Nephron (organoid): ENCODE results near the gene UBTF.

Experiments used
- H3K27ac Mint-ChIP-seq, 3 experiments: 2 replicates each; pipeline ENCODE4 v1.8.0; 2020; ENCODE audit warnings: mixed read lengths in 3 of 3, mild to moderate bottlenecking in 2 of 3, moderate library complexity in 1 of 3
- H3K27me3 Mint-ChIP-seq: 2 replicates; pipeline ENCODE4 v1.8.0; 2021; ENCODE audit warnings: low read depth, mild to moderate bottlenecking, moderate library complexity, mixed read lengths
- H3K36me3 Mint-ChIP-seq: 2 replicates; pipeline ENCODE4 v1.8.0; 2020; ENCODE audit warnings: low read depth, mixed read lengths
- H3K4me1 Mint-ChIP-seq: 2 replicates; pipeline ENCODE4 v1.8.0; 2020; ENCODE audit warnings: mixed read lengths
- H3K4me3 Mint-ChIP-seq, 3 experiments: 2 replicates each; pipeline ENCODE4 v1.8.0; 2020; ENCODE audit warnings: mild to moderate bottlenecking in 3 of 3, mixed read lengths in 3 of 3, moderate library complexity in 2 of 3
- H3K9me3 Mint-ChIP-seq: 2 replicates; pipeline ENCODE4 v1.8.0; 2020; ENCODE audit warnings: mixed read lengths
- TF ChIP-seq, protein P1 (sequence below), 3 experiments: fragments of 200-600 bp; sonication (generic); IDR thresholded peaks; one replicate each; pipeline ENCODE4 v1.5.0; 2021; ENCODE audit warnings: antibody characterized with exemption in 3 of 3; ENCODE audit not compliant: unreplicated experiment in 3 of 3

UBTF gene

GRCh38 chr17:44199553-44200477 is 19.7 kb downstream of the UBTF start, which contains the start of gene ATXN7L3:
Gene ATXN7L3, minus strand, starts transcription at chr17:44199884. Its CDS starts 1,814 bp downstream, at chr17:44198070.
- peaks cover 30% of the 10 kb centered on the region for H3K36me3 Mint-ChIP-seq
- no peaks in the 10 kb centered on the region for H3K27me3 Mint-ChIP-seq
- H3K9me3 Mint-ChIP-seq, result no peaks in the 10 kb centered on the region
- H3K27ac Mint-ChIP-seq, result peak within 1 kb of the TSS; percentile 93 to 99 (median 98)
- TF ChIP-seq, protein P1, sequence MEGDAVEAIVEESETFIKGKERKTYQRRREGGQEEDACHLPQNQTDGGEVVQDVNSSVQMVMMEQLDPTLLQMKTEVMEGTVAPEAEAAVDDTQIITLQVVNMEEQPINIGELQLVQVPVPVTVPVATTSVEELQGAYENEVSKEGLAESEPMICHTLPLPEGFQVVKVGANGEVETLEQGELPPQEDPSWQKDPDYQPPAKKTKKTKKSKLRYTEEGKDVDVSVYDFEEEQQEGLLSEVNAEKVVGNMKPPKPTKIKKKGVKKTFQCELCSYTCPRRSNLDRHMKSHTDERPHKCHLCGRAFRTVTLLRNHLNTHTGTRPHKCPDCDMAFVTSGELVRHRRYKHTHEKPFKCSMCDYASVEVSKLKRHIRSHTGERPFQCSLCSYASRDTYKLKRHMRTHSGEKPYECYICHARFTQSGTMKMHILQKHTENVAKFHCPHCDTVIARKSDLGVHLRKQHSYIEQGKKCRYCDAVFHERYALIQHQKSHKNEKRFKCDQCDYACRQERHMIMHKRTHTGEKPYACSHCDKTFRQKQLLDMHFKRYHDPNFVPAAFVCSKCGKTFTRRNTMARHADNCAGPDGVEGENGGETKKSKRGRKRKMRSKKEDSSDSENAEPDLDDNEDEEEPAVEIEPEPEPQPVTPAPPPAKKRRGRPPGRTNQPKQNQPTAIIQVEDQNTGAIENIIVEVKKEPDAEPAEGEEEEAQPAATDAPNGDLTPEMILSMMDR (IDR thresholded peaks at IDR 0.05; ENCODE audit: unreplicated experiment in 3 of 3), result no peak
- peaks cover 38% of the 10 kb centered on the region for H3K4me1 Mint-ChIP-seq
- H3K4me3 Mint-ChIP-seq, result peak within 1 kb of the TSS; percentile 93 to 95 (median 94)

GRCh38 chr17:44198721-44199552 is 20.5 kb downstream of the UBTF start:
- H3K4me1 Mint-ChIP-seq, result peaks cover 35% of the 10 kb centered on the region
- TF ChIP-seq, protein P1 (IDR thresholded peaks at IDR 0.05; ENCODE audit: unreplicated experiment in 3 of 3), result no peak
- no peaks in the 10 kb centered on the region for H3K9me3 Mint-ChIP-seq
- peaks cover 36% of the 10 kb centered on the region for H3K36me3 Mint-ChIP-seq
- no peaks in the 10 kb centered on the region for H3K27me3 Mint-ChIP-seq
- H3K4me3 Mint-ChIP-seq, result peak overlapping the region; percentile 84 to 91 (median 89)
- H3K27ac Mint-ChIP-seq, result peak overlapping the region; percentile 93 to 98 (median 97)

DNA sequence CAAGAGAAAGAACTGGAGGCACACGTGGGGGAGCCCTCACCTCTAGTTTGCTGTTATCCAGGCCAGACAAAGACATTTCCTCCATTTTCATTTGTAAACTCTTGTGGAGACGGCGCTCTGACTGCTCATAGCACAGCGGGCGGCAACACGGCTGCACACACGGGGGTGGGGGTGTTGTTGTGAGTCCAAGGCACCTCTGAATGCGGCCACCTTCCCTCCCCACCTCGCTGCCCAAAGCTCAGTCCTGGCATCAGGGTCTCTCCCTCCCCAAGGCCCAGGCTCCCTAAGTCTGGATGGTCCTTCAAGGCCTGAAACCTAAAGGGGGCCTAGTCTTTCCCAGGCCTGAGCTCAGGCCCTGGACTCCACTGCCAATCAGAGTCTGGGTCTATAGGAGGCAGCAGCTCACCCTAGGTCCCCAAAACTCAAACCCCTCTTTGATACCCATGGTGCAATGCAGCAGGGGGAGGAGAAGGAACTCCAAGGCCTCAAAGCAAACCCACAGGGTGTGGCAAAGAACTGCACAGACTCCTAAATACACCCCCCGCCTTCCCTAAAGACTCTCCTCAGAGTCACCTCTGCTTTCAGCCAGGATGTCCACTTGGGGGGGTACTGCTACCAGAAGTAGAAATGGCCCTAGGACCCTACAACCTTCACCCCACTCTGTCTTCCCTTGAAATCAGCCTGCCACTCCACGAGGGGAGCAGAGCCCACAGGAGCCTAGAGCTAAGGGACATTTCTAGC is 21.3 kb downstream of the UBTF start:
- Mint-ChIP-seq H3K9me3 (no peaks in the 10 kb centered on the region), H3K36me3 (peaks cover 36% of the 10 kb centered on the region), H3K4me3 (peak overlapping the region; percentile 84 to 91 (median 89)), H3K27ac (peak overlapping the region; percentile 93 to 98 (median 97)), H3K4me1 (peaks cover 28% of the 10 kb centered on the region), H3K27me3 (no peaks in the 10 kb centered on the region)
- TF ChIP-seq, protein P1 (IDR thresholded peaks at IDR 0.05; ENCODE audit: unreplicated experiment in 3 of 3), result no peak

DNA sequence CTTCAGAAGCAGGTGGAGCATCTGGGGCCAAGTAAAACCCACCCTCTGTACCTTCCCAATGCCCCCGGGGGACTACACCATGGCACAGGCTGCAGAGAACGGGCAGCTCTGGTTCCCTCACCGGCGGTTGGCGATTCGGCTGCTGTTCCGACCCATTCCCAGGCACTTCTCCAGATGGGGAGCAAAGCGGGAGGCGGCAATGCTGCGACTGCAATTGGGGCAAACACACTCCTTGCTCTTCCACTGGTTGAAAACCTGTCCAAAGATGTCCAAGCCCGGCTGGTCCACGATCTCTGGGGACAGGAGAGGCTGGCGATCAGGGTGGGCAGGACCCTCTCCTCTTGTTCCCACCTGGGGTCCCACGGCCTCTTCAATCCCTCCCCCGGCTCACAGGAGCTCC is 22.4 kb downstream of the UBTF start:
- Mint-ChIP-seq H3K36me3 (peaks cover 36% of the 10 kb centered on the region), H3K27me3 (no peaks in the 10 kb centered on the region), H3K9me3 (no peaks in the 10 kb centered on the region), H3K27ac (peak overlapping the region in 2 of 3 experiments; percentile 20 to 98), H3K4me1 (peaks cover 21% of the 10 kb centered on the region), H3K4me3 (peak overlapping the region; percentile 62 to 89 (median 84))
- TF ChIP-seq, protein P1 (IDR thresholded peaks at IDR 0.05; ENCODE audit: unreplicated experiment in 3 of 3), result no peak

DNA sequence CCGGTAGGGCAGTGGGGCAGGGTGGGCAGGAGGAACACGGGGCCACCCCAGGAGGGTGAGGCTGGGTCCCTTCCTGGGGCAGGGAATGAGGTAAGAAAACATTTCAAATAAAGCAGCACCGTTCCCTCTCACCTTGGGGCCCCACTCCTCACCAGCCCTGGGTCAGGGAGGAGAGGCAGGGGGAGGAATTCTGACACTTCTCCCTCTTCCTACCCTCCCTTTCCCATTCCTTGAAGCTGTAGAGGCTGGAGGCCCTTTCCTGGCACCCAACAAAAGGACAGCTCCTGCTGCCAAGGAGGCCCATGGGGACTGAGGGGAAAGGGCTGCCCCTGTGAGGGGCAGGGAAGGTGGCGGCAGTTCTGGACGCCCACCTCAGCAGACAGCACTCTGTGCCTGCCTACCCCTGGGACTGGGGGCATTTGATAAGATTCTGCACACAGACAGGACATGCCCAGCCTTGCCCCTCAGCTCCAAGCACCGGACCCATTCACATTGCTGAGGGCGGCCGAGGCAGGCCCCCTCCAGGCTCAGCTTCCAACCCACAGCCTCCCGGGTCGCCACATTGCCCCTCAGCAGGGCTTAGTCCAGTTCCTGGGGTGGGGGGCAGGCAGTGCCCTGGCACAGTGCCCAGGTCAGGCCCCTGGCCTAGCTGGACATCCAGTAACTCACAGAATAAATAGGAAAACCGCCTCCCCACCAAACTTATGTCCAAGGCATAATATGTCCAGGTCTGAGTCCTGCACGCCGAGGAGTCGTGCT is 26.0 kb downstream of the UBTF start:
- TF ChIP-seq, protein P1 (IDR thresholded peaks at IDR 0.05; ENCODE audit: unreplicated experiment in 3 of 3), result no peak
- no peaks in the 10 kb centered on the region for H3K27me3 Mint-ChIP-seq
- peaks cover 55% of the 10 kb centered on the region for H3K36me3 Mint-ChIP-seq
- H3K27ac Mint-ChIP-seq, result peak overlapping the region in 2 of 3 experiments; percentile 23 to 53
- H3K4me1 Mint-ChIP-seq, result peaks cover 35% of the 10 kb centered on the region
- H3K4me3 Mint-ChIP-seq, result no peak overlapping the region
- H3K9me3 Mint-ChIP-seq, result no peaks in the 10 kb centered on the region
